ENCODE measurements around the gene OR10Z1. TPM values are rescaled to one million over a fixed set of nuclear protein-coding genes. Genes with fewer than 3 reads are reported as not detected.
A peak's percentile ranks its signal among the peaks of the same experiment; 100 is the strongest.

Gene OR10Z1
- total and polyA plus RNA-seq, 9 of the 15 experiments (the other 6 are each of a cell fraction or from before 2014, with no cell fraction given), result 0.01 to 0.94 (median 0.35) TPM; not detected in 5

GRCh38 chr1:158654571-158654970, 49.5 kb downstream of the OR10Z1 start:
- CTCF ChIA-PET (ENCODE audit: low intra/inter-chr PET ratio), result interaction anchor here (0.7 kb wide), 1 partner anchor 435 kb away, joined by 3 read pairs; no protein-coding TSS in a partner anchor
- Histone ChIP-seq H3K9ac (ENCODE audit: insufficient read depth in 1 of 2, low read depth in 2 of 2, low read length in 2 of 2) (no peak overlapping the region), H3K27me3 (ENCODE audit: control insufficient read depth in 2 of 2, insufficient read depth in 2 of 2, low read length in 2 of 2) (no peaks in the 10 kb centered on the region), H3K36me3 (ENCODE audit: control insufficient read depth, insufficient read depth, low read length) (peaks cover 93% of the 10 kb centered on the region), H4K20me1 (replicated peaks; ENCODE audit: control insufficient read depth, insufficient read depth, low read length) (no peaks in the 10 kb centered on the region), H2AFZ (ENCODE audit: low read depth, low read length) (no peak overlapping the region), H3K4me1 (replicated peaks in 1 of 2; ENCODE audit: control insufficient read depth in 2 of 2, insufficient read depth in 2 of 2, low read length in 2 of 2) (no peaks in the 10 kb centered on the region), H3K27ac (ENCODE audit: extremely low read depth, low read depth, low read length) (no peak overlapping the region), H3K9me3 (replicated peaks; ENCODE audit: control insufficient read depth, insufficient read depth, low read depth, low read length) (no peaks in the 10 kb centered on the region), H3K4me3 (no peak overlapping the region), H3K9me1 (ENCODE audit: control insufficient read depth, insufficient read depth, low read length) (no peaks in the 10 kb centered on the region), H3K4me2 (ENCODE audit: insufficient read depth, low read length) (no peak overlapping the region), H3K79me2 (ENCODE audit: control insufficient read depth, insufficient read depth, low read length) (no peaks in the 10 kb centered on the region)
- BruUV-seq (replicated peaks), result no TSS peak
- in situ Hi-C loops (cut with MboI) (no loop called here), intact Hi-C loops (cut with micrococcal nuclease) (loop anchor here (10.0 kb wide), 1 partner anchor 340 kb away; no protein-coding TSS in a partner anchor)
- ATAC-seq, result peak; percentile 21; the same call in 1 of the 3 replicates
- no peak for FAIRE-seq
- WGBS (ENCODE audit: insufficient coverage, low coverage, missing lambda C conversion rate), result 94% methylated on average over 6 of the region's 6 CpGs
- DNase-seq (ENCODE audit: extremely low read depth in 1 of 4, low spot score in 3 of 4), result peak in 1 of 4 experiments; percentile 14
- POLR2A ChIA-PET, result no interaction called here
- no peak for TF ChIP-seq HDAC6 (IDR thresholded peaks at IDR 0.05; ENCODE audit: low read depth, low read length)
- no peak for TF ChIP-seq FOXA3 (CRISPR knock-in tag; conservative IDR thresholded peaks at IDR 0.05 in 1 of 2, IDR thresholded peaks at IDR 0.05 in 1 of 2)
- TF ChIP-seq MAFF (IDR thresholded peaks at IDR 0.05; ENCODE audit: low read length), result no peak
- peak; percentile 30 to 47; a peak in 3 of 4 replicates for TF ChIP-seq RAD21 (CRISPR knock-in tag; conservative IDR thresholded peaks at IDR 0.05 in 1 of 2, IDR thresholded peaks at IDR 0.05 in 1 of 2)
- no peak for TF ChIP-seq NKRF (IDR thresholded peaks at IDR 0.05; ENCODE audit: borderline replicate concordance)
- no peak for TF ChIP-seq ESRRB (CRISPR knock-in tag; IDR thresholded peaks at IDR 0.05; ENCODE audit: borderline replicate concordance)
- no peak for TF ChIP-seq MEIS2 (IDR thresholded peaks at IDR 0.05; ENCODE audit: partially characterized antibody)
- no peak for TF ChIP-seq ZNF592 (IDR thresholded peaks at IDR 0.05)
- no peak for TF ChIP-seq E2F1 (CRISPR knock-in tag; IDR thresholded peaks at IDR 0.05)
- TF ChIP-seq SNAPC5 (CRISPR knock-in tag; IDR thresholded peaks at IDR 0.05), result no peak

Data from K562 (cell line).